T47D (cell line): ENCODE measurements around the gene SPZ1.
"Not testable (repeated sequence)": the region's sequence is repeated elsewhere in the genome, so short reads cannot be mapped to it uniquely, and the experiment has no call there.

Source experiments
- DNase-seq, 2 experiments: peaks; one replicate each; pipeline versions ENCODE4 v3.0.0 to v3.0.0-alpha.2; 2011 to 2012; ENCODE audit warnings: low read depth in 1 of 2, low spot score in 1 of 2
- JUND ChIP-seq: IDR thresholded peaks from 2 replicates; pipeline ENCODE4 v1.6.1; 2012; ENCODE audit warnings: low read depth
- in situ Hi-C: cut with HindIII; loops from 2 replicates; pipeline ENCODE4 v1.10.0; 2016; ENCODE audit warnings: low sequenced_read_pairs, low pct_unique_long_range_greater_than_20kb

The SPZ1 gene

GRCh38 chr5:80319702-80320101 lies at the start of gene SPZ1:
Gene SPZ1 (plus strand): TSS chr5:80320002. CDS start chr5:80320216, 214 bp downstream.
- no peak for TF ChIP-seq JUND
- no peak for DNase-seq
- in situ Hi-C loops = no loop called here

GRCh38 chr5:80270543-80270942 lies 49.3 kb upstream of the SPZ1 start:
- in situ Hi-C loops, DNase-seq: not testable (repeated sequence)

- in situ Hi-C loops = no loop called here
- TF ChIP-seq JUND = no peak
- DNase-seq = peak in 1 of 2 experiments; percentile 45
Observed at GRCh38 chr5:80275347-80275746, 44.5 kb upstream of the SPZ1 start.

GRCh38 chr5:80276186-80276585 lies 43.6 kb upstream of the SPZ1 start:
- no peak for DNase-seq
- TF ChIP-seq JUND = no peak
- in situ Hi-C loops = no loop called here

- TF ChIP-seq JUND = no peak
- DNase-seq = no peak
- in situ Hi-C loops = no loop called here
Observed at GRCh38 chr5:80277191-80277590, 42.6 kb upstream of the SPZ1 start.

- in situ Hi-C loops = no loop called here
- no peak for DNase-seq
- no peak for TF ChIP-seq JUND
Observed at GRCh38 chr5:80282054-80282453, 37.7 kb upstream of the SPZ1 start.

GRCh38 chr5:80283360-80283759 lies 36.4 kb upstream of the SPZ1 start:
- in situ Hi-C loops = no loop called here
- TF ChIP-seq JUND = no peak
- DNase-seq = no peak

- DNase-seq = no peak
- in situ Hi-C loops = no loop called here
- no peak for TF ChIP-seq JUND
Observed at GRCh38 chr5:80284720-80285119, 35.1 kb upstream of the SPZ1 start.

GRCh38 chr5:80288177-80288576 lies 31.6 kb upstream of the SPZ1 start:
- in situ Hi-C loops = no loop called here
- TF ChIP-seq JUND = no peak
- DNase-seq = no peak

- no peak for TF ChIP-seq JUND
- DNase-seq = no peak
- in situ Hi-C loops = no loop called here
Observed at GRCh38 chr5:80289320-80289719, 30.5 kb upstream of the SPZ1 start.

- TF ChIP-seq JUND = no peak
- in situ Hi-C loops = no loop called here
- no peak for DNase-seq
Observed at GRCh38 chr5:80291761-80292160, 28.0 kb upstream of the SPZ1 start.

GRCh38 chr5:80296121-80296520 lies 23.7 kb upstream of the SPZ1 start:
- no peak for TF ChIP-seq JUND
- DNase-seq = no peak
- in situ Hi-C loops = no loop called here

GRCh38 chr5:80299601-80300000 lies 20.2 kb upstream of the SPZ1 start:
- no peak for DNase-seq
- in situ Hi-C loops = no loop called here
- no peak for TF ChIP-seq JUND

GRCh38 chr5:80300125-80300524 lies 19.7 kb upstream of the SPZ1 start:
- in situ Hi-C loops = no loop called here
- no peak for TF ChIP-seq JUND
- no peak for DNase-seq

- DNase-seq, in situ Hi-C loops: not testable (repeated sequence)
Observed at GRCh38 chr5:80300796-80301195, 19.0 kb upstream of the SPZ1 start.

GRCh38 chr5:80301342-80301741 lies 18.5 kb upstream of the SPZ1 start:
- in situ Hi-C loops, DNase-seq: not testable (repeated sequence)
